HCT116 (cell line): ENCODE results near the gene SRI. TPM values are rescaled to one million over a fixed set of nuclear protein-coding genes. Genes with fewer than 3 reads are reported as not detected.

ENCODE experiments used
- ATAC-seq: fragments of 200-7000 bp; cut with Tn5 transposase; 2 replicates; pipeline ENCODE4 v1.9.1; 2020; ENCODE audit warnings: mild to moderate bottlenecking, moderate library complexity
- BruUV-seq: library from RNA; stranded (reverse); fragments of 400-500 nt; replicated peaks from 2 replicates; lab custom pipeline; 2021; lab: Mats Ljungman, UMichigan
- CTCF ChIA-PET: fragments of 300-600 bp; sonication (Branson Sonifier 250); formaldehyde crosslinking; loops from one replicate; lab custom pipeline; 2021; ENCODE audit warnings: antibody characterized with exemption; lab: Charles Lee
- POLR2A ChIA-PET: fragments of 300-600, 350-600 bp; sonication (Branson Sonifier 250); formaldehyde crosslinking; loops from one replicate; lab custom pipeline; 2021; ENCODE audit warnings: antibody characterized with exemption; lab: Charles Lee
- RAD21 ChIA-PET, 2 experiments: fragments of 300-600 bp; sonication (Branson Sonifier 250); formaldehyde crosslinking; loops; one replicate each; lab custom pipeline; 2023; ENCODE audit warnings: low total read pairs in 2 of 2; ENCODE audit not compliant: uncharacterized antibody in 2 of 2, unreplicated experiment in 2 of 2, low non-redundant PET in 1 of 2; lab: Charles Lee
- DNase-seq: peaks from one replicate; pipeline ENCODE4 v3.0.0-alpha.2; 2010; ENCODE audit warnings: low read depth, low spot score
- H2AFZ ChIP-seq: fragments of 200-600 bp; shearing (Covaris generic), sonication (generic); 2 replicates; pipeline ENCODE4 v1.6.1; 2017; ENCODE audit warnings: low read depth, mixed run types, mixed read lengths, antibody characterized with exemption, low read length; ENCODE audit not compliant: poor library complexity, severe bottlenecking
- H3K27ac ChIP-seq: 2 replicates; pipeline ENCODE4 v1.5.1; 2012; ENCODE audit warnings: low read depth, low read length
- H3K27me3 ChIP-seq: fragments of 200-600 bp; sonication (generic); 2 replicates; pipeline ENCODE4 v1.6.1; 2016; ENCODE audit warnings: mixed run types, low read length, mixed read lengths; ENCODE audit not compliant: insufficient read depth
- H3K36me3 ChIP-seq, 2 experiments: fragments of 200-500 bp in 1 of 2; fragments of 200-600 bp in 1 of 2; sonication (Bioruptor generic) in 1 of 2; sonication (generic) in 1 of 2; 2 replicates each; pipeline versions ENCODE4 v1.5.1 to v1.6.1; 2014 to 2016; ENCODE audit warnings: low read length in 2 of 2, inconsistent platforms in 1 of 2, mixed read lengths in 1 of 2, mixed run types in 1 of 2; ENCODE audit not compliant: insufficient read depth in 2 of 2, control insufficient read depth in 1 of 2
- H3K4me1 ChIP-seq, 2 experiments: fragments of 200-600 bp in 1 of 2; sonication (generic) in 1 of 2; 2 replicates each; pipeline versions ENCODE4 v1.5.1 to v1.6.1; 2012 to 2017; ENCODE audit warnings: low read length in 2 of 2, inconsistent platforms in 1 of 2, mild to moderate bottlenecking in 1 of 2, mixed read lengths in 1 of 2, mixed run types in 1 of 2, moderate library complexity in 1 of 2; ENCODE audit not compliant: insufficient read depth in 2 of 2, control insufficient read depth in 1 of 2
- H3K4me2 ChIP-seq: fragments of 200-600 bp; sonication (generic); 2 replicates; pipeline ENCODE4 v1.6.1; 2017; ENCODE audit warnings: mixed run types, low read length, mixed read lengths
- H3K4me3 ChIP-seq, 2 experiments: fragments of 200-600 bp in 1 of 2; sonication (generic) in 1 of 2; replicated peaks in 1 of 2; 2 replicates each; pipeline ENCODE4 v1.5.1; 2011 to 2016; ENCODE audit warnings: low read length in 2 of 2, control low read depth in 1 of 2, low read depth in 1 of 2, mild to moderate bottlenecking in 1 of 2, mixed read lengths in 1 of 2, mixed run types in 1 of 2
- H3K79me2 ChIP-seq: fragments of 200-600 bp; sonication (generic); 2 replicates; pipeline ENCODE4 v1.6.1; 2017; ENCODE audit warnings: mild to moderate bottlenecking, mixed run types, low read length, moderate library complexity, mixed read lengths; ENCODE audit not compliant: insufficient read depth
- H3K9ac ChIP-seq: fragments of 200-600 bp; sonication (generic); 2 replicates; pipeline ENCODE4 v1.6.1; 2016; ENCODE audit warnings: low read length, mixed read lengths
- H3K9me2 ChIP-seq: fragments of 200-600 bp; sonication (generic), shearing (Covaris generic); 2 replicates; pipeline ENCODE4 v1.6.1; 2017; ENCODE audit warnings: mixed run types, mild to moderate bottlenecking, moderate library complexity; ENCODE audit not compliant: insufficient read depth
- H3K9me3 ChIP-seq, 2 experiments: fragments of 200-500 bp in 1 of 2; fragments of 200-600 bp in 1 of 2; sonication (Bioruptor generic) in 1 of 2; sonication (generic) in 1 of 2; 2 replicates each; pipeline ENCODE4 v1.6.1; 2014 to 2017; ENCODE audit warnings: low read length in 2 of 2, mixed read lengths in 2 of 2, inconsistent platforms in 1 of 2, low read depth in 1 of 2, mild to moderate bottlenecking in 1 of 2, mixed run types in 1 of 2, moderate library complexity in 1 of 2; ENCODE audit not compliant: control insufficient read depth in 1 of 2, insufficient read depth in 1 of 2
- H4K20me1 ChIP-seq: fragments of 200-600 bp; sonication (generic), shearing (Covaris generic); 2 replicates; pipeline ENCODE4 v1.6.1; 2017; ENCODE audit warnings: mixed run types, mild to moderate bottlenecking, moderate library complexity; ENCODE audit not compliant: insufficient read depth
- CBX3 ChIP-seq: IDR thresholded peaks from 2 replicates; pipeline ENCODE4 v1.6.1; 2012; ENCODE audit warnings: low read depth
- ELF1 ChIP-seq: IDR thresholded peaks from 2 replicates; pipeline ENCODE4 v1.6.1; 2012; ENCODE audit warnings: low read depth, borderline replicate concordance
- EZH2 ChIP-seq: fragments of 200-600 bp; sonication (generic); IDR thresholded peaks from 2 replicates; pipeline ENCODE4 v1.6.1; 2017; ENCODE audit warnings: antibody characterized with exemption, mixed run types
- POLR2A ChIP-seq: IDR thresholded peaks from 2 replicates; pipeline ENCODE4 v1.7.0; 2011; ENCODE audit warnings: borderline replicate concordance; ENCODE audit not compliant: insufficient read depth, insufficient read length; ENCODE audit errors: extremely low read depth
- POLR2AphosphoS5 ChIP-seq: IDR thresholded peaks from 2 replicates; pipeline ENCODE4 v1.6.1; 2011; ENCODE audit warnings: mild to moderate bottlenecking, low read depth, low read length, moderate library complexity
- SIN3A ChIP-seq: IDR thresholded peaks from 2 replicates; pipeline ENCODE4 v1.6.1; 2012; ENCODE audit warnings: low read depth
- SP1 ChIP-seq: IDR thresholded peaks from 2 replicates; pipeline ENCODE4 v1.6.1; 2012; ENCODE audit warnings: low read depth
- SRF ChIP-seq: IDR thresholded peaks from 2 replicates; pipeline ENCODE4 v1.6.1; 2012; ENCODE audit warnings: low read depth
- YY1 ChIP-seq: IDR thresholded peaks from 2 replicates; pipeline ENCODE4 v1.6.1; 2011; ENCODE audit warnings: low read length, low read depth, moderate library complexity, mild to moderate bottlenecking; ENCODE audit not compliant: insufficient replicate concordance; ENCODE audit errors: extremely low read depth
- ZFX ChIP-seq: fragments of 450-650 bp; IDR thresholded peaks from 2 replicates; pipeline ENCODE4 v1.6.1; 2017
- intact Hi-C: fragments of 100-400 bp; cut with micrococcal nuclease; formaldehyde crosslinking; loops from 2 replicates; pipeline ENCODE4 v1.10.0; 2022
- total RNA-seq: library from RNA; stranded (reverse); gene quantifications from one replicate; pipeline ENCODE4 v1.2.1, GENCODE V29; 2021; ENCODE audit not compliant: unreplicated experiment
- TF ChIP-seq, protein P1 (sequence below): IDR thresholded peaks from 2 replicates; pipeline ENCODE4 v1.6.1; 2011; ENCODE audit warnings: mild to moderate bottlenecking, low read length, moderate library complexity; ENCODE audit not compliant: insufficient replicate concordance; ENCODE audit errors: extremely low read depth
- TF ChIP-seq, protein P2 (sequence below): IDR thresholded peaks from 2 replicates; pipeline ENCODE4 v1.6.1; 2012; ENCODE audit warnings: low read depth

SRI gene
- total RNA-seq, 1 experiment from 2014 or later = 114 TPM

GRCh38 chr7:88215295-88215694 is 4.5 kb downstream of the SRI start:
- H3K9me3 ChIP-seq = no peaks in the 10 kb centered on the region
- H4K20me1 ChIP-seq = no peaks in the 10 kb centered on the region
- no peaks in the 10 kb centered on the region for H3K27me3 ChIP-seq
- H3K36me3 ChIP-seq = peaks cover 2 to 38% of the 10 kb centered on the region in 2 experiments; a peak in 2 of 4 replicates
- no peak overlapping the region for H3K9ac ChIP-seq
- no TSS peak for BruUV-seq
- no peaks in the 10 kb centered on the region for H3K9me2 ChIP-seq
- TF ChIP-seq POLR2A = no peak
- TF ChIP-seq, all 23 proteins: peak for 0
- Histone ChIP-seq H3K79me2 (peaks cover 39% of the 10 kb centered on the region), H2AFZ (no peak overlapping the region), H3K4me1 (peaks cover 4 to 11% of the 10 kb centered on the region in 2 experiments; a peak in 3 of 4 replicates), H3K27ac (no peak overlapping the region), H3K4me2 (no peak overlapping the region), H3K4me3 (no peak overlapping the region)
- DNase-seq (no peak), ATAC-seq (no peak)
- ChIA-PET CTCF (no interaction called here), RAD21 (no interaction called here), POLR2A (no interaction called here)
- intact Hi-C loops = no loop called here

DNA sequence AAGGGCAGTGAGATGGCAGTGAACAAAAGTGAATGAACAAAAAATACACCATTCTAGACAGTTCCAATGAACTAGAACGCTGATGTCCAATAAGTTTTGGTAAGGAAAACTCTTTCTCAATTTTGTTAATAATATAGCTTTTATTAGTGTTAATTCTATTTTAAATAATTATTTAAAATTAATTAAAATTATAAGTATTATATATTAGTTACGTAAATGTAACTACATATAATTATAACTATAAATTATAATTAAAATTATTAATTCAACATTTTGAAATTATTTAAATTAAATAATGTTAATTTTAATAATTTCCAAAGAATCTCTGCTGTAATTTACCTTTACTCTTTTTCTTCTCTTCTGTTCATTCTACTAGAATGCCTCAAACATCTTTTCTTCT is 5.4 kb downstream of the SRI start:
- no peak overlapping the region for H3K4me3 ChIP-seq
- H4K20me1 ChIP-seq = no peaks in the 10 kb centered on the region
- RAD21 ChIA-PET = no interaction called here
- intact Hi-C loops = no loop called here
- H2AFZ ChIP-seq = no peak overlapping the region
- DNase-seq = no peak
- no peaks in the 10 kb centered on the region for H3K9me2 ChIP-seq
- no TSS peak for BruUV-seq
- H3K4me1 ChIP-seq = peaks cover 4 to 8% of the 10 kb centered on the region in 2 experiments; a peak in 3 of 4 replicates
- CTCF ChIA-PET = no interaction called here
- H3K9ac ChIP-seq = no peak overlapping the region
- POLR2A ChIA-PET = no interaction called here
- no peak for TF ChIP-seq POLR2AphosphoS5
- TF ChIP-seq, protein P1, sequence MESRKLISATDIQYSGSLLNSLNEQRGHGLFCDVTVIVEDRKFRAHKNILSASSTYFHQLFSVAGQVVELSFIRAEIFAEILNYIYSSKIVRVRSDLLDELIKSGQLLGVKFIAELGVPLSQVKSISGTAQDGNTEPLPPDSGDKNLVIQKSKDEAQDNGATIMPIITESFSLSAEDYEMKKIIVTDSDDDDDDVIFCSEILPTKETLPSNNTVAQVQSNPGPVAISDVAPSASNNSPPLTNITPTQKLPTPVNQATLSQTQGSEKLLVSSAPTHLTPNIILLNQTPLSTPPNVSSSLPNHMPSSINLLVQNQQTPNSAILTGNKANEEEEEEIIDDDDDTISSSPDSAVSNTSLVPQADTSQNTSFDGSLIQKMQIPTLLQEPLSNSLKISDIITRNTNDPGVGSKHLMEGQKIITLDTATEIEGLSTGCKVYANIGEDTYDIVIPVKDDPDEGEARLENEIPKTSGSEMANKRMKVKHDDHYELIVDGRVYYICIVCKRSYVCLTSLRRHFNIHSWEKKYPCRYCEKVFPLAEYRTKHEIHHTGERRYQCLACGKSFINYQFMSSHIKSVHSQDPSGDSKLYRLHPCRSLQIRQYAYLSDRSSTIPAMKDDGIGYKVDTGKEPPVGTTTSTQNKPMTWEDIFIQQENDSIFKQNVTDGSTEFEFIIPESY = no peak
- TF ChIP-seq YY1 = no peak
- TF ChIP-seq SRF = no peak
- TF ChIP-seq CBX3 = no peak
- no peak for TF ChIP-seq SP1
- no peak for TF ChIP-seq SIN3A
- no peak for TF ChIP-seq ZFX
- TF ChIP-seq EZH2 = no peak
- TF ChIP-seq, protein P2, sequence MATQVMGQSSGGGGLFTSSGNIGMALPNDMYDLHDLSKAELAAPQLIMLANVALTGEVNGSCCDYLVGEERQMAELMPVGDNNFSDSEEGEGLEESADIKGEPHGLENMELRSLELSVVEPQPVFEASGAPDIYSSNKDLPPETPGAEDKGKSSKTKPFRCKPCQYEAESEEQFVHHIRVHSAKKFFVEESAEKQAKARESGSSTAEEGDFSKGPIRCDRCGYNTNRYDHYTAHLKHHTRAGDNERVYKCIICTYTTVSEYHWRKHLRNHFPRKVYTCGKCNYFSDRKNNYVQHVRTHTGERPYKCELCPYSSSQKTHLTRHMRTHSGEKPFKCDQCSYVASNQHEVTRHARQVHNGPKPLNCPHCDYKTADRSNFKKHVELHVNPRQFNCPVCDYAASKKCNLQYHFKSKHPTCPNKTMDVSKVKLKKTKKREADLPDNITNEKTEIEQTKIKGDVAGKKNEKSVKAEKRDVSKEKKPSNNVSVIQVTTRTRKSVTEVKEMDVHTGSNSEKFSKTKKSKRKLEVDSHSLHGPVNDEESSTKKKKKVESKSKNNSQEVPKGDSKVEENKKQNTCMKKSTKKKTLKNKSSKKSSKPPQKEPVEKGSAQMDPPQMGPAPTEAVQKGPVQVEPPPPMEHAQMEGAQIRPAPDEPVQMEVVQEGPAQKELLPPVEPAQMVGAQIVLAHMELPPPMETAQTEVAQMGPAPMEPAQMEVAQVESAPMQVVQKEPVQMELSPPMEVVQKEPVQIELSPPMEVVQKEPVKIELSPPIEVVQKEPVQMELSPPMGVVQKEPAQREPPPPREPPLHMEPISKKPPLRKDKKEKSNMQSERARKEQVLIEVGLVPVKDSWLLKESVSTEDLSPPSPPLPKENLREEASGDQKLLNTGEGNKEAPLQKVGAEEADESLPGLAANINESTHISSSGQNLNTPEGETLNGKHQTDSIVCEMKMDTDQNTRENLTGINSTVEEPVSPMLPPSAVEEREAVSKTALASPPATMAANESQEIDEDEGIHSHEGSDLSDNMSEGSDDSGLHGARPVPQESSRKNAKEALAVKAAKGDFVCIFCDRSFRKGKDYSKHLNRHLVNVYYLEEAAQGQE = no peak
- no peak for TF ChIP-seq ELF1
- H3K36me3 ChIP-seq = peaks cover 2 to 40% of the 10 kb centered on the region in 2 experiments; a peak in 2 of 4 replicates
- ATAC-seq = no peak
- no peaks in the 10 kb centered on the region for H3K27me3 ChIP-seq
- H3K4me2 ChIP-seq = no peak overlapping the region
- H3K9me3 ChIP-seq = no peaks in the 10 kb centered on the region
- no peak overlapping the region for H3K27ac ChIP-seq
- H3K79me2 ChIP-seq = peaks cover 39% of the 10 kb centered on the region
